ENCODE data around the gene SDCCAG8.

Gene SDCCAG8

DNA sequence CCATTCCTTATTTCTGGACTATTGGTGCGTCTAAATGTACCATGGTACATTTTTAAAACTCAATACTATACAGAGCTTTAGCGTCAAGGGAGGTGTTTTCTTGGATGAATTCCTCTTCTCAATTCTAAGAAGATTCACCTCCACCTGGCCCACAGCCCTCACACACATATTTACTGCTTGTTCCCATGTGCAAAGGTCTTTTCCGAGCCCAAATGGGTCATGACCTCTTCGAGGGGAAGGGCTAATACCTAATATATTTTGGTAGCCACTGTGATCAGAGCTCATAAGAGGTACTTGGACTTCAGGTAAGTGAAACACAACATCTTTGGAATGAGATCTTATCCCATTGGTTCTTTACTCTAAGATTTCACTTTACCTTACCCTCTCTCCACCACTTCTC is 205.9 kb downstream of the SDCCAG8 start:
- in situ Hi-C loops (cut with MboI; ENCODE audit: low sequenced_read_pairs, unreplicated experiment): no loop called here
- DNase-seq (ENCODE audit: low spot score): no peak
- TF ChIP-seq, protein P1, sequence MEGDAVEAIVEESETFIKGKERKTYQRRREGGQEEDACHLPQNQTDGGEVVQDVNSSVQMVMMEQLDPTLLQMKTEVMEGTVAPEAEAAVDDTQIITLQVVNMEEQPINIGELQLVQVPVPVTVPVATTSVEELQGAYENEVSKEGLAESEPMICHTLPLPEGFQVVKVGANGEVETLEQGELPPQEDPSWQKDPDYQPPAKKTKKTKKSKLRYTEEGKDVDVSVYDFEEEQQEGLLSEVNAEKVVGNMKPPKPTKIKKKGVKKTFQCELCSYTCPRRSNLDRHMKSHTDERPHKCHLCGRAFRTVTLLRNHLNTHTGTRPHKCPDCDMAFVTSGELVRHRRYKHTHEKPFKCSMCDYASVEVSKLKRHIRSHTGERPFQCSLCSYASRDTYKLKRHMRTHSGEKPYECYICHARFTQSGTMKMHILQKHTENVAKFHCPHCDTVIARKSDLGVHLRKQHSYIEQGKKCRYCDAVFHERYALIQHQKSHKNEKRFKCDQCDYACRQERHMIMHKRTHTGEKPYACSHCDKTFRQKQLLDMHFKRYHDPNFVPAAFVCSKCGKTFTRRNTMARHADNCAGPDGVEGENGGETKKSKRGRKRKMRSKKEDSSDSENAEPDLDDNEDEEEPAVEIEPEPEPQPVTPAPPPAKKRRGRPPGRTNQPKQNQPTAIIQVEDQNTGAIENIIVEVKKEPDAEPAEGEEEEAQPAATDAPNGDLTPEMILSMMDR (IDR thresholded peaks at IDR 0.05; ENCODE audit: borderline replicate concordance, control extremely low read depth, extremely low read depth, insufficient read depth, missing control alignments): no peak

DNA sequence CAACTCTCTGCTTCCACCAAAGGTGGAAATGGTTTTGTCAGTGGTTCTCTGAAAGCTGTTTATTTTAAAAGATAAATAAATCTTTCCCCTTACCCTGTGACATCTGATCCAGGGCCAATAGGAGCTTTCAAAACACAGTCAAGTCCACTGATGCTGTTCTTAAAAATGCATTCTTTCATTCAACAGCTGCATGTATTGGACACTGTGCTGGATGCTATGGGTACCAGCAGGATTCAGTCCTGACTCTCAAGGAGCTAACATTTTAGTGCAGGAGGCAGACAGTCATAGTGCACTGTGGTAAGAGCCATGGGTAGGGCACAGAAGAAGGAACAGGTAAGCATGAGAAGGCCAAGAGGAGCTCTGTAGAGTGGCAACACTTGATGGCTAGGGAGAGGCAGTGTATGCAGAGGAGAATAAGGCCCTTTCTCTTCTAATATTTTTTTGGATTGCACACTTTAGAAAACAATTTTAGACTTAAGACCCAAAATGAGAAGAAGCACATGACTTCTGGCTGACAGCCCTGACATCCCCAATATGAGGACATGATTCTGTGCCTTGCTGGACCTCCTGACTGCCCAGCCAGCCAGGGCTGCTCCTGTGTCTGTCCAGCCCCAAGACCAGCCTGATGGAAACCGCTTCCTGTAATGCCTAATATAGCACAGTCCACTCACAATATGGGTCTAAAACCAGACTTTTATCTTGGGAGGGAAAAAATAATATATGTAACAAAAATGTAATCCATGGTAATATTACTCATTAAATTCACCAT is 207.3 kb downstream of the SDCCAG8 start:
- DNase-seq (ENCODE audit: low spot score): no peak
- TF ChIP-seq, protein P1 (IDR thresholded peaks at IDR 0.05; ENCODE audit: borderline replicate concordance, control extremely low read depth, extremely low read depth, insufficient read depth, missing control alignments): no peak
- in situ Hi-C loops (cut with MboI; ENCODE audit: low sequenced_read_pairs, unreplicated experiment): no loop called here

DNA sequence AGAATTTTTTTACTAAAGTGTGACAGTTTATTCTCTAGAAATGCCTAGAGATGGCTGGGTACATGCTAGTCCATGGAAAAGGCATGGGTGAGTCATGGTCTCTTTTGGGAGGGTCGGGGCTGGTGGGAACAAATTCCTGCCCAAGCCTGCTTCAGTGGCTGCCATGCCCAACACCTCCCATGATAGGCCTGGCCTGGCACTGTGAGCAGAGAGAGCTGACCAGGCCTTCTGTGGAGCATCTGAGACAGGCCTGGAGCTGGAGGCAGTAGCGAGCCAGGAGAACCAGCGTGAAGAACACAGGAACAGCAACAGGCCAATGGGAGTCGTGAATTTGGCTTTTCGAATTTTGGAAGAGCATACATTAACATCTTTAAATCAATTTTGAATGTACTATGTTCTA is 209.2 kb downstream of the SDCCAG8 start:
- in situ Hi-C loops (cut with MboI; ENCODE audit: low sequenced_read_pairs, unreplicated experiment): no loop called here
- no peak for DNase-seq (ENCODE audit: low spot score)
- TF ChIP-seq, protein P1 (IDR thresholded peaks at IDR 0.05; ENCODE audit: borderline replicate concordance, control extremely low read depth, extremely low read depth, insufficient read depth, missing control alignments): no peak

DNA sequence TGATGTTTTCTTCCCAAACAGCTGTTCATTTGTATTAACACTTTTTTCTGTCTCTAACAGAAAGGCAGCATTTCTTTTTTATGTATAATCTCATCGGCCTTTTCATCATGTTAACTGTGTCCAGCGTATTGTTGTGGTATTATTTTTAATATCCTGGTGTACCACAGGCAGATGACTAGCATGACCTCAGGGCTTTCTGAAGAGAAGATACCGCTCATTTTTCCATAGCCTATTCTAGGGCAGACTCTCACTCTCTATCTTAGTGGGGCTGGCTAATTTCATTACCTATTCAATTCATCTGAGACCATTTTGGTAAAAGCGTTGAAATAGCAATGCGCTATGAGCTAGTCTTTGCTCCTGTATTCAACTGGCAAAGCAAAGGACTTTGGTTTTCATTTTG is 209.9 kb downstream of the SDCCAG8 start:
- TF ChIP-seq, protein P1 (IDR thresholded peaks at IDR 0.05; ENCODE audit: borderline replicate concordance, control extremely low read depth, extremely low read depth, insufficient read depth, missing control alignments): no peak
- in situ Hi-C loops (cut with MboI; ENCODE audit: low sequenced_read_pairs, unreplicated experiment): no loop called here
- DNase-seq (ENCODE audit: low spot score): no peak

DNA sequence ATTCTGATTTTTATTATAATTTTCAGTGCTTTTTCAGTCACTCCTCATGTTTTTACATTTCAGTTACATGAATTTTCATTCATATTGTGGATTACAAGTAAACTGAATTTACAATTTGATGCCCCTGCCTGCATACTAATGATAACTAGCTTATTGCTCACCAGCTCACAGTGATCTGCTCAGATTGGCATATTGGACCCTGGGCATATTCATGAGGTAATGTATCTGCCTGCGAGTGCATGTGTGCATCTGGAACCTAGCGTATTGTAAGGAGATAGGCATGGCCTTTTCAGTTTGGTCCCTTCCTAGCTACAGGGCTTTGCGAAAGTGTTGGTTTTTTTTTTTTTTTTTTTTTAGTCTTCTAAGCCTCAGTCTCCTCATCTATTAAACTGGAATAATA is 213.7 kb downstream of the SDCCAG8 start:
- in situ Hi-C loops (cut with MboI; ENCODE audit: low sequenced_read_pairs, unreplicated experiment): no loop called here
- DNase-seq (ENCODE audit: low spot score): no peak
- TF ChIP-seq, protein P1 (IDR thresholded peaks at IDR 0.05; ENCODE audit: borderline replicate concordance, control extremely low read depth, extremely low read depth, insufficient read depth, missing control alignments): no peak

DNA sequence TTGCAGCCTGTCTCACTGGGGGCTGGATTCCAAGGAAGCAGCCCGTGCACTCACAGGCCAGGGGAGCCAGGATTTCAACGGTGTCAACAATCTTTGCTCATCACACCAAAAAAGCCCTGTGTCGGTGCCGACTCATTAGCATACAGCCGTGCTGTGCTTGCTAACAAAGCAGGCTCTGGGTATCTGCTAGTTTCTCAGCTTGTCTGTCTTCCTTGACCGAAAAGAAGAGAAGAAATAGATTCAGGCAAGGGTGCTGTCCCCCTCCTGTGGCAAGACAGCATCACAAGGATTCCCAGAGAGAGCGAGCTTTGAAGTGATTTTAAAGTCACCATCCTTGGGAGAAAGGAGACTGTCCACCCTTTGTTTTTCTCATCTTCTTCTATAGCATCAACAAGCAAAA is 214.7 kb downstream of the SDCCAG8 start:
- DNase-seq (ENCODE audit: low spot score): no peak
- in situ Hi-C loops (cut with MboI; ENCODE audit: low sequenced_read_pairs, unreplicated experiment): no loop called here
- TF ChIP-seq, protein P1 (IDR thresholded peaks at IDR 0.05; ENCODE audit: borderline replicate concordance, control extremely low read depth, extremely low read depth, insufficient read depth, missing control alignments): no peak

Measured in GM13976 (cell line).